ENCODE results near the gene FAM180A.

DNA sequence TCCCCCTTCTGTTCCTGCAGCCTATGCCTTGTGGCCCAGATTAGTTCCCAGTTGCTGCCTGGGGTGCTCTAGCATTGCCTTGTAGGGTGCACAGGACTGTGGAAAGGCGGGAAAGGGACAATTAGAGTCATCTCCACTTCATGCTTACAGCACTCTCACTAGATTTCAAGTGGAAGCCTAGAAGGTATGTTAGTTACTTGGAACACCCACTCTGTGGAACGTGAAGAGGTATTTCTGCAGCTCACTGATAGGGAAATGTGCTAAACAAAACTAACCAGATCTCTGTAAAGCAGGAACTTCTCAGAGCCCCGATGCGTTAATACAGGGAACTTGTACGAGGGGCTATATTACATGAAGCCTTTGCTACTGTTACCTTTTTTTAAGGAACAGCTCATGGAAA, 66.9 kb downstream of the FAM180A start:
- TF ChIP-seq, protein P1, sequence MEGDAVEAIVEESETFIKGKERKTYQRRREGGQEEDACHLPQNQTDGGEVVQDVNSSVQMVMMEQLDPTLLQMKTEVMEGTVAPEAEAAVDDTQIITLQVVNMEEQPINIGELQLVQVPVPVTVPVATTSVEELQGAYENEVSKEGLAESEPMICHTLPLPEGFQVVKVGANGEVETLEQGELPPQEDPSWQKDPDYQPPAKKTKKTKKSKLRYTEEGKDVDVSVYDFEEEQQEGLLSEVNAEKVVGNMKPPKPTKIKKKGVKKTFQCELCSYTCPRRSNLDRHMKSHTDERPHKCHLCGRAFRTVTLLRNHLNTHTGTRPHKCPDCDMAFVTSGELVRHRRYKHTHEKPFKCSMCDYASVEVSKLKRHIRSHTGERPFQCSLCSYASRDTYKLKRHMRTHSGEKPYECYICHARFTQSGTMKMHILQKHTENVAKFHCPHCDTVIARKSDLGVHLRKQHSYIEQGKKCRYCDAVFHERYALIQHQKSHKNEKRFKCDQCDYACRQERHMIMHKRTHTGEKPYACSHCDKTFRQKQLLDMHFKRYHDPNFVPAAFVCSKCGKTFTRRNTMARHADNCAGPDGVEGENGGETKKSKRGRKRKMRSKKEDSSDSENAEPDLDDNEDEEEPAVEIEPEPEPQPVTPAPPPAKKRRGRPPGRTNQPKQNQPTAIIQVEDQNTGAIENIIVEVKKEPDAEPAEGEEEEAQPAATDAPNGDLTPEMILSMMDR (IDR thresholded peaks at IDR 0.05; ENCODE audit: low read depth, low read length), result no peak
- TF ChIP-seq EZH2phosphoT487 (IDR thresholded peaks at IDR 0.05; ENCODE audit: low read depth), result no peak

Measured in OCI-LY3 (cell line).